ENCODE measurements around the gene CLN6.

DNA sequence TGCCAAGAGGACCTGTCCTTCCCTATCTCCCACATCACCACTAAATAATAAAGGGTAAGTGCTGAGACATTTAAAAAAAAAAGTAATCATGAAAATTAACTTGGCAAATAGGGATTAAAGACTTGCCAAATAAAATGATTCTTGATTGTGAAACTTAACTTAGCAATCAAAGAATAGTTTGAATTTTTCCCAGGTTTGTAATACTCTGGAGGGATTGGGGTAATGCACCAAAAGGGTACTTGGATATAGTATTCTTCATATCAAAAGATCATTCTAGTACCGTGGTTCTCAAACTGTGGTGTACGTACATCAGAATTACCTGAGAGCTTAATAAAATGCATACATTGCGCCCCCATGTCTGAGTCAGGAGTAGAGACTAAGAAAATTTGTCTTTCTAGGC, 52.9 kb downstream of the CLN6 start:
- TF ChIP-seq, protein P1, sequence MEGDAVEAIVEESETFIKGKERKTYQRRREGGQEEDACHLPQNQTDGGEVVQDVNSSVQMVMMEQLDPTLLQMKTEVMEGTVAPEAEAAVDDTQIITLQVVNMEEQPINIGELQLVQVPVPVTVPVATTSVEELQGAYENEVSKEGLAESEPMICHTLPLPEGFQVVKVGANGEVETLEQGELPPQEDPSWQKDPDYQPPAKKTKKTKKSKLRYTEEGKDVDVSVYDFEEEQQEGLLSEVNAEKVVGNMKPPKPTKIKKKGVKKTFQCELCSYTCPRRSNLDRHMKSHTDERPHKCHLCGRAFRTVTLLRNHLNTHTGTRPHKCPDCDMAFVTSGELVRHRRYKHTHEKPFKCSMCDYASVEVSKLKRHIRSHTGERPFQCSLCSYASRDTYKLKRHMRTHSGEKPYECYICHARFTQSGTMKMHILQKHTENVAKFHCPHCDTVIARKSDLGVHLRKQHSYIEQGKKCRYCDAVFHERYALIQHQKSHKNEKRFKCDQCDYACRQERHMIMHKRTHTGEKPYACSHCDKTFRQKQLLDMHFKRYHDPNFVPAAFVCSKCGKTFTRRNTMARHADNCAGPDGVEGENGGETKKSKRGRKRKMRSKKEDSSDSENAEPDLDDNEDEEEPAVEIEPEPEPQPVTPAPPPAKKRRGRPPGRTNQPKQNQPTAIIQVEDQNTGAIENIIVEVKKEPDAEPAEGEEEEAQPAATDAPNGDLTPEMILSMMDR (conservative IDR thresholded peaks at IDR 0.05; ENCODE audit: low read depth, low read length): no peak
- no peak for TF ChIP-seq BHLHE40 (IDR thresholded peaks at IDR 0.05; ENCODE audit: low read depth, low read length)
- TF ChIP-seq MXI1 (IDR thresholded peaks at IDR 0.05; ENCODE audit: borderline replicate concordance, low read depth, low read length): no peak
- no peak for TF ChIP-seq POLR2A (IDR thresholded peaks at IDR 0.05; ENCODE audit: low read depth, low read length)
- no peak for TF ChIP-seq RFX5 (IDR thresholded peaks at IDR 0.05; ENCODE audit: low read depth, low read length)
- no peak for TF ChIP-seq RAD21 (IDR thresholded peaks at IDR 0.05; ENCODE audit: low read length)
- TF ChIP-seq MAFK (IDR thresholded peaks at IDR 0.05; ENCODE audit: low read depth, low read length): no peak
- no peak for TF ChIP-seq MAZ (IDR thresholded peaks at IDR 0.05; ENCODE audit: borderline replicate concordance, low read depth, low read length)
- no peak for TF ChIP-seq NFE2L2 (IDR thresholded peaks at IDR 0.05; ENCODE audit: low read depth, low read length)
- TF ChIP-seq, protein P2, sequence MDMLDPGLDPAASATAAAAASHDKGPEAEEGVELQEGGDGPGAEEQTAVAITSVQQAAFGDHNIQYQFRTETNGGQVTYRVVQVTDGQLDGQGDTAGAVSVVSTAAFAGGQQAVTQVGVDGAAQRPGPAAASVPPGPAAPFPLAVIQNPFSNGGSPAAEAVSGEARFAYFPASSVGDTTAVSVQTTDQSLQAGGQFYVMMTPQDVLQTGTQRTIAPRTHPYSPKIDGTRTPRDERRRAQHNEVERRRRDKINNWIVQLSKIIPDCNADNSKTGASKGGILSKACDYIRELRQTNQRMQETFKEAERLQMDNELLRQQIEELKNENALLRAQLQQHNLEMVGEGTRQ (IDR thresholded peaks at IDR 0.05; ENCODE audit: low read depth, low read length): no peak
